Measurements from ENCODE around the gene S1PR3. TPM values are rescaled to one million over a fixed set of nuclear protein-coding genes. Genes with fewer than 3 reads are reported as not detected.

S1PR3 gene
- polyA plus RNA-seq, 2 of the 4 experiments (the other 2 are of a cell fraction) = 26.4 to 33.7 TPM

- H3K4me2 ChIP-seq = no peak overlapping the region
- TF ChIP-seq HES2 (IDR thresholded peaks at IDR 0.05) = no peak
- no peak for TF ChIP-seq ZSCAN20 (CRISPR knock-in tag; IDR thresholded peaks at IDR 0.05)
- no peak for TF ChIP-seq RARB (CRISPR knock-in tag; IDR thresholded peaks at IDR 0.05)
- TF ChIP-seq BCL3 (IDR thresholded peaks at IDR 0.05) = no peak
- TF ChIP-seq SREBF2 (IDR thresholded peaks at IDR 0.05) = no peak
- TF ChIP-seq NPAS2 (CRISPR knock-in tag; IDR thresholded peaks at IDR 0.05; ENCODE audit: borderline replicate concordance) = no peak
- no peak for TF ChIP-seq ATOH8 (CRISPR knock-in tag; IDR thresholded peaks at IDR 0.05; ENCODE audit: low read depth)
- TF ChIP-seq FOXS1 (CRISPR knock-in tag; IDR thresholded peaks at IDR 0.05) = no peak
- no peak for TF ChIP-seq CTCF (IDR thresholded peaks at IDR 0.05)
- TF ChIP-seq USF2 (IDR thresholded peaks at IDR 0.05) = no peak
- no peak for TF ChIP-seq HOXB13 (CRISPR knock-in tag; IDR thresholded peaks at IDR 0.05; ENCODE audit: low read depth)
- no peak for TF ChIP-seq RAD21 (conservative IDR thresholded peaks at IDR 0.05 in 1 of 2, IDR thresholded peaks at IDR 0.05 in 1 of 2)
- TF ChIP-seq TFCP2L1 (CRISPR knock-in tag; IDR thresholded peaks at IDR 0.05) = no peak
- ATAC-seq (no peak), FAIRE-seq (no peak), DNase-seq (ENCODE audit: low read depth in 1 of 2, low spot score in 1 of 2) (no peak)
- 39% methylated on average over 1 of the region's 1 CpG for WGBS (ENCODE audit: missing lambda C conversion rate)
- no peak overlapping the region for H3K4me3 ChIP-seq
- ChIA-PET CTCF (interaction anchor here (1.1 to 1.5 kb wide), 4 partner anchors 14 to 29 kb away, joined by 3 to 4 read pairs (median 3); no protein-coding TSS in a partner anchor), POLR2A (no interaction called here)
- H3K4me1 ChIP-seq = no peaks in the 10 kb centered on the region
- no peak overlapping the region for H3K27ac ChIP-seq
- H3K9me3 ChIP-seq = peaks cover 3% of the 10 kb centered on the region; the same call in 1 of the 3 replicates
Observed at GRCh38 chr9:88980740-88981203, 10.5 kb upstream of the S1PR3 start.

- ChIA-PET POLR2A (no interaction called here), CTCF (no interaction called here)
- FAIRE-seq (no peak), DNase-seq (ENCODE audit: low read depth in 1 of 2, low spot score in 1 of 2) (no peak), ATAC-seq (no peak)
- Histone ChIP-seq H3K9me3 (peaks cover 3% of the 10 kb centered on the region; the same call in 1 of the 3 replicates), H3K4me1 (no peaks in the 10 kb centered on the region), H3K27ac (no peak overlapping the region), H3K4me3 (no peak overlapping the region), H3K4me2 (no peak overlapping the region)
- 24% methylated on average over 2 of the region's 2 CpGs for WGBS (ENCODE audit: missing lambda C conversion rate)
- TF ChIP-seq ZSCAN20 (CRISPR knock-in tag; IDR thresholded peaks at IDR 0.05) (no peak), REST (IDR thresholded peaks at IDR 0.05) (no peak), BCL3 (IDR thresholded peaks at IDR 0.05) (no peak), CHD2 (IDR thresholded peaks at IDR 0.05; ENCODE audit: low read length, partially characterized antibody) (no peak), MYC (IDR thresholded peaks at IDR 0.05; ENCODE audit: borderline replicate concordance, low read length) (no peak), BHLHE40 (IDR thresholded peaks at IDR 0.05; ENCODE audit: low read depth, low read length) (no peak), HOXA7 (CRISPR knock-in tag; IDR thresholded peaks at IDR 0.05) (no peak), ZNF302 (CRISPR knock-in tag; IDR thresholded peaks at IDR 0.05) (no peak), ELK1 (IDR thresholded peaks at IDR 0.05; ENCODE audit: low read depth, low read length) (no peak), USF2 (IDR thresholded peaks at IDR 0.05) (no peak)
Observed at GRCh38 chr9:88983865-88984542, 7.3 kb upstream of the S1PR3 start.

Measured in A549 (cell line).